ENCODE measurements around the gene EGLN1.

Gene EGLN1

DNA sequence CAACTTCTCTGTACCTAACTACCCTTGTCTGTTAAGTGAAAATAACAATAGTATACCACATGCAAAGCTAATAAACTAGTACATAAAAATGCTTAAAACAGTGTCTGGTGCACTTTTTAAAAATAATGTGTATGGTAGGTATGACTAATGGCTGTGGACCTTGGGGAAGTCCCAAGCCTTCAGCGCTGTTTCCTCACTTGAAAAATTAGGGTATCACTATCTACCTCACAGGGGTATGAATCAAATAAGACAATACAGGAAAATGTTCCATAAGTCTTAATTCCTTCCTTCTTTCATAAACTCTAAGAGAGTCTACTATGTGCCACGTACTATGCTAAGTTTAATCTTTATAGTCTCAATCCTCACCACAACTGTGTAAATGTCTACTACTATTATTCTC, 32.0 kb downstream of the EGLN1 start:
- Histone ChIP-seq H3K27me3 (replicated peaks) (no peaks in the 10 kb centered on the region), H3K4me3 (ENCODE audit: low read depth, low read length) (no peak overlapping the region), H3K36me3 (replicated peaks) (no peaks in the 10 kb centered on the region), H3K27ac (peak overlapping the region; percentile 54)
- in situ Hi-C loops (cut with HindIII; ENCODE audit: low pct_ligation_motif_present, low sequenced_read_pairs) = no loop called here
- peak; percentile 37 for DNase-seq
- TF ChIP-seq, protein P1, sequence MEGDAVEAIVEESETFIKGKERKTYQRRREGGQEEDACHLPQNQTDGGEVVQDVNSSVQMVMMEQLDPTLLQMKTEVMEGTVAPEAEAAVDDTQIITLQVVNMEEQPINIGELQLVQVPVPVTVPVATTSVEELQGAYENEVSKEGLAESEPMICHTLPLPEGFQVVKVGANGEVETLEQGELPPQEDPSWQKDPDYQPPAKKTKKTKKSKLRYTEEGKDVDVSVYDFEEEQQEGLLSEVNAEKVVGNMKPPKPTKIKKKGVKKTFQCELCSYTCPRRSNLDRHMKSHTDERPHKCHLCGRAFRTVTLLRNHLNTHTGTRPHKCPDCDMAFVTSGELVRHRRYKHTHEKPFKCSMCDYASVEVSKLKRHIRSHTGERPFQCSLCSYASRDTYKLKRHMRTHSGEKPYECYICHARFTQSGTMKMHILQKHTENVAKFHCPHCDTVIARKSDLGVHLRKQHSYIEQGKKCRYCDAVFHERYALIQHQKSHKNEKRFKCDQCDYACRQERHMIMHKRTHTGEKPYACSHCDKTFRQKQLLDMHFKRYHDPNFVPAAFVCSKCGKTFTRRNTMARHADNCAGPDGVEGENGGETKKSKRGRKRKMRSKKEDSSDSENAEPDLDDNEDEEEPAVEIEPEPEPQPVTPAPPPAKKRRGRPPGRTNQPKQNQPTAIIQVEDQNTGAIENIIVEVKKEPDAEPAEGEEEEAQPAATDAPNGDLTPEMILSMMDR (IDR thresholded peaks at IDR 0.05; ENCODE audit: low read depth, low read length, missing control alignments) = no peak

DNA sequence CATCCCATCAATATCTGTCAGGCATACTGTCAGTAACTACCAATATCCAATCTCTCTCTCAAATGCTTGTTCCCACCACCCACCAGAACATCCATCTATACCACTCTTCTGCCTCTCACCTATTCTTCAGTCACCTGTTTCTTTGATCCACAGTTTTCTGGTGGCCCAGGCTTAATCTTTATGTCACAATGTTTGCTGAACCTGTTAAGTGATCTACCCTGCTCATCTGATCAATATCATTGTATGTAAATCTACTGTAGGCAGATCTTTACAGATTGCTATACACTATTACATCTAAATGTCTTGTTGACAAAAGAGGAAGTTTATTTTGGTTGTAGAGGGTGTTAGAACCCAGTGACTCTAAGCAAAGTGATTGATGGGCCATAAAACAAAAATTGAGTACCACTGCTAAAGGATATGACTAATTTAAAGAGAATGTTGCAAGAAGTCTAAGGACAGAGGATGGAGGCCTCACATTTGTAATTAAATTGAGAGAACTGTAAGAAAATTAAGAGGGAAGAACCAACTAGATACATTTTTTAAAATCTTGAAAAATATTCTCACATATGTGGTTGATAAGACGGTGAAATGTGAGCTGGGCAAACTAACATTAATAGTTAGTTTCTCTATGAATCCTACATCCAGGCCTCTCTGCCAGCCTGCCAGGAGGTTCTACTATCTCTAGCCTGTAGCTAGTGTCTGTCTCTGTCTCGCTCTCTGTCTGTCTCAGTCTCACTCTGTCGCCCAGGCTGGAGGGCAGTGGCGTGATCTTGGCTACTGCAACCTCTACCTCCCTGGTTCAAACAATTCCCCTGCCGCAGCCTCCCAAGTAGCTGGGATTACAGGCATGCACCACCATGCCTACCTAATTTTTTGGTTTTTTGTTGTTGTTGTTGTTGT, 34.1 kb downstream of the EGLN1 start:
- DNase-seq = no peak
- Histone ChIP-seq H3K27ac (no peak overlapping the region), H3K36me3 (replicated peaks) (no peaks in the 10 kb centered on the region), H3K4me3 (ENCODE audit: low read depth, low read length) (no peak overlapping the region), H3K27me3 (replicated peaks) (no peaks in the 10 kb centered on the region)
- TF ChIP-seq, protein P1 (IDR thresholded peaks at IDR 0.05; ENCODE audit: low read depth, low read length, missing control alignments) = no peak
- in situ Hi-C loops (cut with HindIII; ENCODE audit: low pct_ligation_motif_present, low sequenced_read_pairs) = no loop called here

DNA sequence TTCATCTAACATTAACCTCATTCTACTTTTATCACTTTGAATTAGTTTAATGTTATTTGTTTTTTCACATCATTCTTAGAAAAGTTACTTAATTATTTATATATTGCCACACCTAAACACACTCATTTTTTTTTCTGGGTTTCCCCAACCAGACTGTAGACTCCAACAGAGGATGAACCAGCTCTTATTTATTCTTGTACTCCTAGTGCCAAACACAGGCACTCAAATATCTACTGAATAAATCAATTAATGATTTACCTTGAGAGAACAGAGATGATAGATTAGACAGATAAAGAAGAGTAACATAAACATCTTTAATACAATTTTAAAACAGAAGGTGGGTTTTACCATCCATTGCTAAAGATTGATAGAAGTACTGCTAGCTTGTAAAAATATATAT, 35.6 kb downstream of the EGLN1 start:
- in situ Hi-C loops (cut with HindIII; ENCODE audit: low pct_ligation_motif_present, low sequenced_read_pairs) = no loop called here

DNA sequence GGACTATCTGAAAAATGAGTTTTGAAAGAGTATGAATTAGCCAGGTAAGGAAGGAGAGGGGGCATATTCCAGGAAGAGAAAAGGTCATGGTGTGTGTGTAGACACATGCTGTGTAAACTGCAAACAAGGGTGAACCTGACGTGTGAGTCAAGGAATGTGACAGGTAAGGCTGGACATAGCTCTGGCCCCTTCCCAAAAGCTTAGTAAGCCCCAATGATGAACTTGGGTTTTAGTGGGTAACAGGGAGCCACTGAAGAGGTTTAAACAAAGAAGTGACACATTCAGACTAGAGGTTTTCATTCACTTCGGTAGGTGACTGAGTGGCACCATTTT, 36.7 kb downstream of the EGLN1 start:
- in situ Hi-C loops (cut with HindIII; ENCODE audit: low pct_ligation_motif_present, low sequenced_read_pairs) = no loop called here
- H3K36me3 ChIP-seq (replicated peaks) = no peaks in the 10 kb centered on the region

More for the DNA sequence above, 35.6 kb downstream of the EGLN1 start:
- TF ChIP-seq, protein P1 (IDR thresholded peaks at IDR 0.05; ENCODE audit: low read depth, low read length, missing control alignments) = no peak
- DNase-seq = no peak
- Histone ChIP-seq H3K27ac (no peak overlapping the region), H3K36me3 (replicated peaks) (no peaks in the 10 kb centered on the region), H3K4me3 (ENCODE audit: low read depth, low read length) (no peak overlapping the region), H3K27me3 (replicated peaks) (no peaks in the 10 kb centered on the region)

DNA sequence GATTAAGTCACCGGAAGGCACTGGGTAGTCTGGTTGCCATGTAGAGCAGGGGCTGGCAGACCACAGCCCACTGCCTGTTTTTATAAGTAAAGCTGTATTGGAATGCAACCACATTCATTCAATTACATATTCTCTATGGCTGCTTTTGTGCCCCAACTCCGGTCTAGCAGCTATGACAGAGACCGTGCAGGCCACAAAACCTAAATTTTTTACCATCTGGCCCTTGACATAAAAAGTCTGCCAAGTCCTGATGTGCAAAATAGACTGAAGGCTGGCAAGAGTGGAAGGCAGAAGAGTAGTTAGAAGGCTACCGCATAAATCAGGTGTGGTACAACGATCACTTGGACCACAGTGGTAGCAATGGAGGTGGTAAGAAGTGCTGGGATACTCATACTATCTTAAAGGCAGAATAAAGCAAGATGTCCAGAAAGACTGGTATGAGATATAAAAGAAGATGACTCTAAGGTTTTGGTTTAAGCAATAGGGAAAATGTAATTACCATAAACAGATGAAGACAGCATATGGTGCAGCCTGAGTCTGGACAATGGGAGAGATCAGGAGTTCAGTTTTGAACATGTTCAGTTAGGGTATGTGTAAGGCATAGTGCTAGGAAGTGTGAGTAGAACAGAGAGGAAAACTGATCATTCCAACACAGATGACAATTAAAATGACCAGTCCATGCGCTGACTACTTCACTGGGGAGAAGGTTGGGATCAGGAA, 37.2 kb downstream of the EGLN1 start:
- no peak for DNase-seq
- in situ Hi-C loops (cut with HindIII; ENCODE audit: low pct_ligation_motif_present, low sequenced_read_pairs) = no loop called here
- H3K27me3 ChIP-seq (replicated peaks) = no peaks in the 10 kb centered on the region
- no peaks in the 10 kb centered on the region for H3K36me3 ChIP-seq (replicated peaks)
- H3K4me3 ChIP-seq (ENCODE audit: low read depth, low read length) = no peak overlapping the region
- H3K27ac ChIP-seq = no peak overlapping the region
- TF ChIP-seq, protein P1 (IDR thresholded peaks at IDR 0.05; ENCODE audit: low read depth, low read length, missing control alignments) = no peak

More for the DNA sequence above, 36.7 kb downstream of the EGLN1 start:
- TF ChIP-seq, protein P1 (IDR thresholded peaks at IDR 0.05; ENCODE audit: low read depth, low read length, missing control alignments) = no peak
- H3K4me3 ChIP-seq (ENCODE audit: low read depth, low read length) = no peak overlapping the region
- H3K27ac ChIP-seq = no peak overlapping the region
- DNase-seq = no peak
- no peaks in the 10 kb centered on the region for H3K27me3 ChIP-seq (replicated peaks)

Measured in brain microvascular endothelial cell (primary cell).